ENCODE measurements around the gene RBBP5. TPM values are rescaled to one million over a fixed set of nuclear protein-coding genes. Genes with fewer than 3 reads are reported as not detected.

The RBBP5 gene
- total RNA-seq, 6 experiments from 2014 or later = 13.6 to 16.2 (median 15.8) TPM

DNA sequence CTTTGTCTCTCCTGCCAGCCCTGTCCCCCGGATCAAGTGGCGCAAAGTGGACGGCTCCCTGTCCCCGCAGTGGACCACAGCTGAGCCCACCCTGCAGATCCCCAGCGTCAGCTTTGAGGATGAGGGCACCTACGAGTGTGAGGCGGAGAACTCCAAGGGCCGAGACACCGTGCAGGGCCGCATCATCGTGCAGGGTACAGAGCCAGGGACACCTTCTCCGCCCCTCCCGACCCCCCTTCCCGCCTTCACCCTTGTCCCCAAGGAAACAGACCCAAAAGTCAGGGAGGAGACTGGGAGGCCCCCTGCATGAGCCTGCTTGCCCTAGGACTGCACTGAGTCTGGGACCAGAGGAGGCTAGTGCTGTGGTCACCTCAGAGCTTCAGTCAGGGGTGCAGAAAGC lies 60.6 kb downstream of the RBBP5 start:
- no peaks in the 10 kb centered on the region for H3K36me3 Mint-ChIP-seq (ENCODE audit: low read depth)
- no peak for DNase-seq
- H3K27me3 Mint-ChIP-seq (ENCODE audit: insufficient read depth) = peaks cover 32% of the 10 kb centered on the region
- H3K27ac Mint-ChIP-seq = no peak overlapping the region
- no peaks in the 10 kb centered on the region for H3K4me1 Mint-ChIP-seq (ENCODE audit: low read depth)
- TF ChIP-seq, protein P1, sequence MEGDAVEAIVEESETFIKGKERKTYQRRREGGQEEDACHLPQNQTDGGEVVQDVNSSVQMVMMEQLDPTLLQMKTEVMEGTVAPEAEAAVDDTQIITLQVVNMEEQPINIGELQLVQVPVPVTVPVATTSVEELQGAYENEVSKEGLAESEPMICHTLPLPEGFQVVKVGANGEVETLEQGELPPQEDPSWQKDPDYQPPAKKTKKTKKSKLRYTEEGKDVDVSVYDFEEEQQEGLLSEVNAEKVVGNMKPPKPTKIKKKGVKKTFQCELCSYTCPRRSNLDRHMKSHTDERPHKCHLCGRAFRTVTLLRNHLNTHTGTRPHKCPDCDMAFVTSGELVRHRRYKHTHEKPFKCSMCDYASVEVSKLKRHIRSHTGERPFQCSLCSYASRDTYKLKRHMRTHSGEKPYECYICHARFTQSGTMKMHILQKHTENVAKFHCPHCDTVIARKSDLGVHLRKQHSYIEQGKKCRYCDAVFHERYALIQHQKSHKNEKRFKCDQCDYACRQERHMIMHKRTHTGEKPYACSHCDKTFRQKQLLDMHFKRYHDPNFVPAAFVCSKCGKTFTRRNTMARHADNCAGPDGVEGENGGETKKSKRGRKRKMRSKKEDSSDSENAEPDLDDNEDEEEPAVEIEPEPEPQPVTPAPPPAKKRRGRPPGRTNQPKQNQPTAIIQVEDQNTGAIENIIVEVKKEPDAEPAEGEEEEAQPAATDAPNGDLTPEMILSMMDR (IDR thresholded peaks at IDR 0.05) = no peak
- H3K4me3 Mint-ChIP-seq = no peak overlapping the region
- H3K9me3 Mint-ChIP-seq = no peaks in the 10 kb centered on the region

DNA sequence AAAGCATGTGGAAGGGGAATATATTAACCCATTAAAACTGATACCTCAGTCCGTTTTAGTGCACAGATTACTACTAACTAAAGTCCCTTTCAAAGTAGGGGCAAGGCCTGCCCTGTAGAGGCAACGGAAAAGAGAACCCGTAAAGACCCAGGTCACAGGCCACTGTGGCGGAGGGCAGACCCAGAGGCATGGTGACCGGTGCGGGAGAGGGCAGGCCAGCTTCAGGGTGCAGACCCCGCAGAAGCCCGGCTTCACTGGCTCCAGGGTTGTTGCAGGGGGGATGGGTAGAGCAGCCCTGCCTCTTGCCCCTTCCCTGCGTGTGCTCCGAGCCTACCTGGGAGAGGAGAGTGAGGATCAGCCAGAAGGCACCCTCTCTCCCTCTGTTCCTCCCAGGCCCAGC lies 61.0 kb downstream of the RBBP5 start:
- peaks cover 32% of the 10 kb centered on the region for H3K27me3 Mint-ChIP-seq (ENCODE audit: insufficient read depth)
- no peaks in the 10 kb centered on the region for H3K4me1 Mint-ChIP-seq (ENCODE audit: low read depth)
- TF ChIP-seq, protein P1 (IDR thresholded peaks at IDR 0.05) = no peak
- DNase-seq = no peak
- H3K4me3 Mint-ChIP-seq = no peak overlapping the region
- no peak overlapping the region for H3K27ac Mint-ChIP-seq
- no peaks in the 10 kb centered on the region for H3K9me3 Mint-ChIP-seq
- H3K36me3 Mint-ChIP-seq (ENCODE audit: low read depth) = no peaks in the 10 kb centered on the region

DNA sequence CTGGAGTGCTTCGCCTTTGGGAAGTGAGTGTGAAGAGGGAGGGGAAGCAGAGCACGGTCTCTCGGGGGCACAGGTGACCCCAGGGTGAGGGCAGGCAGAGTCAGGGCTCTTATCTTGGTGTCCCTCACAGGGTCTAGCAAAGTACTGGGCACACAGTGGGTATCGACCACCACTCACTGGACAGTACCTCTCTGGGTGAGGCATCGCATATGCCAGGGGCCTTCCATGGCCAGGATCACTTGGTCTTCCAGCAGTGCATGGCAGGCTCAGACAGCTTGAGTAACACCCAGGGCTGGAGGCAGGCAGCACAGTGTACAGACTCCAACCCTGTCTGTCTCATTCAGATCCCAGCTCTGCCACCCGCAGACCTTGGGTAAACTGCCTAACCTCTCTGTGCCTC lies 62.1 kb downstream of the RBBP5 start:
- H3K27ac Mint-ChIP-seq = no peak overlapping the region
- no peak overlapping the region for H3K4me3 Mint-ChIP-seq
- TF ChIP-seq, protein P1 (IDR thresholded peaks at IDR 0.05) = no peak
- no peaks in the 10 kb centered on the region for H3K4me1 Mint-ChIP-seq (ENCODE audit: low read depth)
- DNase-seq = no peak
- H3K27me3 Mint-ChIP-seq (ENCODE audit: insufficient read depth) = peaks cover 30% of the 10 kb centered on the region
- H3K9me3 Mint-ChIP-seq = no peaks in the 10 kb centered on the region
- H3K36me3 Mint-ChIP-seq (ENCODE audit: low read depth) = no peaks in the 10 kb centered on the region

DNA sequence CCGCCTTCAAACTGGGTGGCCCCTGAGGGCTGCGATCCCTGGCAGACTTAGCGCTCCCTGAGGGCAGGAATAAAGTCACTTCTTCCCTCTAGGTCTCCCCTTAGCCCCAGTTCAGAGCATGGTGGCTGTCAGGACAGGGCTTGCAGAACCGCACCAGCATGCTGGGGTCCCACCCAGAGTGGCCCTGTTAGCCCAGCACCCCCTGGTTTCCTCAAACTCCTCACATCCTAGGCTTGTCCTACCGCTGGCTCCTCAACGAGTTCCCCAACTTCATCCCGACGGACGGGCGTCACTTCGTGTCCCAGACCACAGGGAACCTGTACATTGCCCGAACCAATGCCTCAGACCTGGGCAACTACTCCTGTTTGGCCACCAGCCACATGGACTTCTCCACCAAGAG lies 62.9 kb downstream of the RBBP5 start:
- H3K9me3 Mint-ChIP-seq = no peaks in the 10 kb centered on the region
- peaks cover 29% of the 10 kb centered on the region for H3K27me3 Mint-ChIP-seq (ENCODE audit: insufficient read depth)
- no peaks in the 10 kb centered on the region for H3K4me1 Mint-ChIP-seq (ENCODE audit: low read depth)
- H3K4me3 Mint-ChIP-seq = no peak overlapping the region
- H3K36me3 Mint-ChIP-seq (ENCODE audit: low read depth) = no peaks in the 10 kb centered on the region
- TF ChIP-seq, protein P1 (IDR thresholded peaks at IDR 0.05) = no peak
- no peak for DNase-seq
- H3K27ac Mint-ChIP-seq = no peak overlapping the region

DNA sequence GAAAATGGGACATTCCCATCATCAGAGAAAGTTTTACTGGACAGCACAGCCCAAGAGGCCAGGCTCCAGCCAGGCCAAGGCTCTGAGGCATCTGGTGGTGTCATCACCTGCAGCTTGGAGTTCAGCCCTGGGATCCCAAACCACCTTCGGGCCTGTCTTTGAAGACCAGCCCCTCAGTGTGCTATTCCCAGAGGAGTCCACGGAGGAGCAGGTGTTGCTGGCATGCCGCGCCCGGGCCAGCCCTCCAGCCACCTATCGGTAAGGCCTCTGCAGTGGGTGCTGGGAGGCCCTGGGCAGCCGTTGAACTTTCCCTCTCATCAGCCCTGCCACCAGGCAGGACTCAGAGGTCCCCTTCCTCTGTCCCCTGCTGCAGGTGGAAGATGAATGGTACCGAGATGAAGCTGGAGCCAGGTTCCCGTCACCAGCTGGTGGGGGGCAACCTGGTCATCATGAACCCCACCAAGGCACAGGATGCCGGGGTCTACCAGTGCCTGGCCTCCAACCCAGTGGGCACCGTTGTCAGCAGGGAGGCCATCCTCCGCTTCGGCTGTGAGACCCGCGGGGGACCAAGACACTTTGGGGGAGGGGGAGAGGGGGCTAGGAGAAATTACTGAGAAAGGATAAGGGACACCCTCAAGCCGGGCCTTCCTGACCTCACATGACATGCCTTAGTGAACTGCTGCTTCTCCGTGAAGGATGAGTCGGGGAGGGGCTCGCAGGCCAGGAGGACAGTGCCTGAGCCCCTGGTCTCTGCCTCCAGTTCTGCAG lies 63.8 kb downstream of the RBBP5 start:
- DNase-seq = no peak
- H3K4me1 Mint-ChIP-seq (ENCODE audit: low read depth) = no peaks in the 10 kb centered on the region
- no peak overlapping the region for H3K27ac Mint-ChIP-seq
- TF ChIP-seq, protein P1 (IDR thresholded peaks at IDR 0.05) = no peak
- H3K36me3 Mint-ChIP-seq (ENCODE audit: low read depth) = no peaks in the 10 kb centered on the region
- no peaks in the 10 kb centered on the region for H3K9me3 Mint-ChIP-seq
- no peak overlapping the region for H3K4me3 Mint-ChIP-seq
- peaks cover 31% of the 10 kb centered on the region for H3K27me3 Mint-ChIP-seq (ENCODE audit: insufficient read depth)

Measured in HFFc6 (cell line).